Measurements from ENCODE around the gene SHCBP1L.
A peak's percentile ranks its signal among the peaks of the same experiment; 100 is the strongest.

DNA sequence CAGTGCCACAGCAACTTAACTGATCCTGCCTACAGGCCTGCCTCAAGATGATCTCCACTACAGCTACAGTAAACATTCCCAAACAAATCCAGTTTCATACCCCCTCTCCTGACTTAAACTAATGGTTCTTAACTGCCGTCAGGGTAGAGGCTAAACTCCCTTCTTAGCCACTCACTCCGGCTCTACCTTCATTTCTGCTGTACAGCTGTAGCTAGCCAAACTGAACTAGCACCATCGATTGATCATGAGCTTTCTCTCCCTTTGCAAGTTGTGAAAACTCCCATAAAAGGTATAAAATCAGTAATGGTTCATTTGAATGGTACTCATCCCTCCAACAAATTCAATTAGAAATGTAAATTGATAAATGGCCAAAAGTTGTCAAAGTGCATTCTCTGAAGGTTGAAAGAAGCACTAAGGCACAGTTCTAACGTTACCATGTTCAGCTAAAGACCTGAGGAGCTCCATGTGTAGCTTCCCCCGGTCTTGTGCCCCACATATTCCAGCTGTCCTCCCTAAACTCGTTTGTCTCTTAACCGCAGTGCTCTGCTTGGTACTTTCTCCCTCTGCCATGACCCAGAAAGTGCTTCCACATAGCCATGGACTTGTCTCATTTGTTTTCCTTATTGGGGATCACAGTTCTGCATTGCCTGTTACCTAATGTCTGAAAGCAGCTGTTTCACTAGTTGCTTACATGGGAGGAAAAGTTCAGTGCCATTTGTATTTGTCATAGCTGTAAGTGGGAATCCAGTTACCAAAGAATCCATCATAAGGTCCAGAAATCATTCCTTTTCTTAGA, 64.0 kb downstream of the SHCBP1L start:
- no peak for TF ChIP-seq CTCF (IDR thresholded peaks at IDR 0.05 in 8 of 11, conservative IDR thresholded peaks at IDR 0.05 in 3 of 11)
- TF ChIP-seq POLR2A (IDR thresholded peaks at IDR 0.05), result no peak
- TF ChIP-seq POLR2AphosphoS5 (IDR thresholded peaks at IDR 0.05), result peak in 1 of 3 donors; percentile 36
